Measurements from ENCODE around the gene MEIS1.

DNA sequence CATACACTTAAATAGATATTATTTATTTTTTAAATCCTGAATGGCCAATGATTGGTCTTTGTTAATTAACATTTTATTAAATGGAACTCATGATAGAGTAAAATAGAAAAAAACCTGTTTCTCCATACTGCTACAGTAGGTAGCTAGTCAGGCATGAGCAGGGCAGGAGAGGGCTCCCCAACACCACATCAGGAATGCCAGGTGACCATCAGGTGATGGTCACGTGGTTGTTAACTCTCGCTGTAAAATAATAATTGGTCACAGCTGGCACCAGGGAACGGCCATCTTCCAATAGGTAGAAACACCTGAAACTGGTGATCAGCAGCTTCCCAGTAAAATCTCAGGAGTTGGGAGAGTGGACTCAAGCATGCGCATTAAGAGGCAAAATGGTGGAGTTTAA lies 172.2 kb downstream of the MEIS1 start:
- TF ChIP-seq, protein P1, sequence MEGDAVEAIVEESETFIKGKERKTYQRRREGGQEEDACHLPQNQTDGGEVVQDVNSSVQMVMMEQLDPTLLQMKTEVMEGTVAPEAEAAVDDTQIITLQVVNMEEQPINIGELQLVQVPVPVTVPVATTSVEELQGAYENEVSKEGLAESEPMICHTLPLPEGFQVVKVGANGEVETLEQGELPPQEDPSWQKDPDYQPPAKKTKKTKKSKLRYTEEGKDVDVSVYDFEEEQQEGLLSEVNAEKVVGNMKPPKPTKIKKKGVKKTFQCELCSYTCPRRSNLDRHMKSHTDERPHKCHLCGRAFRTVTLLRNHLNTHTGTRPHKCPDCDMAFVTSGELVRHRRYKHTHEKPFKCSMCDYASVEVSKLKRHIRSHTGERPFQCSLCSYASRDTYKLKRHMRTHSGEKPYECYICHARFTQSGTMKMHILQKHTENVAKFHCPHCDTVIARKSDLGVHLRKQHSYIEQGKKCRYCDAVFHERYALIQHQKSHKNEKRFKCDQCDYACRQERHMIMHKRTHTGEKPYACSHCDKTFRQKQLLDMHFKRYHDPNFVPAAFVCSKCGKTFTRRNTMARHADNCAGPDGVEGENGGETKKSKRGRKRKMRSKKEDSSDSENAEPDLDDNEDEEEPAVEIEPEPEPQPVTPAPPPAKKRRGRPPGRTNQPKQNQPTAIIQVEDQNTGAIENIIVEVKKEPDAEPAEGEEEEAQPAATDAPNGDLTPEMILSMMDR (IDR thresholded peaks at IDR 0.05), result no peak
- no peak for TF ChIP-seq POLR2A (IDR thresholded peaks at IDR 0.05)
- TF ChIP-seq POLR2AphosphoS5 (IDR thresholded peaks at IDR 0.05), result no peak
